HTR-8/SVneo (cell line): ENCODE measurements around the gene CUEDC2.

Experiments used
- DNase-seq: peaks from one replicate; pipeline ENCODE4 v3.0.0; 2011; ENCODE audit warnings: low spot score, mixed read lengths; ENCODE audit not compliant: insufficient read length
- FAIRE-seq: peaks from 2 replicates; lab custom pipeline; 2011; peaks lifted over from hg19 to GRCh38; lab: Jason Lieb, UNC

The CUEDC2 gene

DNA sequence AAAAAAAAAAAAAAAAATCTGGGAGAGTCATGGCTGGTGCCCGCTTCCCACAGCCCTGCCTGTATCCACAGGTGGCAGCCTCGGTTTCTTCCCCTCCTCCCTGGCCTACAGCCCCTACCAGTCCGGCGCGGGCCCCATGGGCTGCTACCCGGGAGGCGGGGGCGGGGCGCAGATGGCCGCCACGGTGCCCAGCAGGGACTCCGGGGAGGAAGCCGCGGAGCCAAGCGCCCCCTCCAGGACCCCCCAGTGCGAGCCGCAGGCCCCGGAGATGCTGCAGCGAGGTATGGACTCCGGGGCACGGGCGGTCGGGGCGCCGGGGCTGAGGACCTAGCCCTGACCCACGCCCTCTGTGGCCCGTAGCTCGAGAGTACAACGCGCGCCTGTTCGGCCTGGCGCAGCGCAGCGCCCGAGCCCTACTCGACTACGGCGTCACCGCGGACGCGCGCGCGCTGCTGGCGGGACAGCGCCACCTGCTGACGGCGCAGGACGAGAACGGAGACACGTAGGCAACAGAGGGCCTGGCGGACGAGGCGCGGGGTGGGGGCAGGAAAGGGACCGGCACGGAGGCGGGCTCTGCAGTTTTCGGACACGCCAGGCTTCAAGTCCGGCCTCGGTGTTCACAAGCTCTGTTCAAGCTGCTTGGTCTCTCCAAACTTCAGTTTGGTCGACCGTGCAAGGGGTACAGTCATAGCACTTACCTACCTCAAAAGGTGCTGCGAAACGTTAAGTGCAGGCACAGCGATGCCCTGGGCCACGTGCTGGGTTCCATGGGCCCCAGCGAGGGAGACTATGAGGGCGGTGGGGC is 33.0 kb downstream of the CUEDC2 start:
- FAIRE-seq (peak; percentile 98), DNase-seq (peak; percentile 79)

DNA sequence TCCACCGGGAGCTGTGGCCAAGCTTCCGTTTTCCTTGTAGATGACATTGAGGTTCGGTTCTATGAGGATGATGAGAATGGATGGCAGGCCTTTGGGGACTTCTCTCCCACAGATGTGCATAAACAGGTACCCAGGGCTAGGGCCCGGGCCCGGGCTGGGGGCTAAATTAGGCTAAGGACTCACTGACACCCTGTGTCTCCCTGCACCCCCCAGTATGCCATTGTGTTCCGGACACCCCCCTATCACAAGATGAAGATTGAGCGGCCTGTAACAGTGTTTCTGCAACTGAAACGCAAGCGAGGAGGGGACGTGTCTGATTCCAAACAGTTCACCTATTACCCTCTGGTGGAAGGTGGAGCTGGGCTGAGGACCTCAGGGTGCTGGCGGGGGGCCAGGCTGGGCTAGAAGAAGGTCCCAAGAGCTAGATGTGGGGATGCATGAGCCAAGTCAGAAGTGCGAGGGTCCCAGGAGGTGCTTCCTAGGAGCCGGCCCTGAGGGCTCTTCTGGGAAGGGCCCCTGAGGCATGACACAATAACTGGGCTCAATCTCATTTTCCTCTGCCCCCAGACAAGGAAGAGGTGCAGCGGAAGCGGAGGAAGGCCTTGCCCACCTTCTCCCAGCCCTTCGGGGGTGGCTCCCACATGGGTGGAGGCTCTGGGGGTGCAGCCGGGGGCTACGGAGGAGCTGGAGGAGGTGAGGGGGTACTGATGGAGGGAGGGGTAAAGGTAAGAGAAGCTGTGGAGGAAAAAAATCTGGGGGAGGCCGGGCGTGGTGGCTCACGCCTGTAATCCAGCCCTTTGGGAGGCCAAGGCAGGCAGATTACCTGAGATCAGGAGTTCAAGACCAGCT is 34.0 kb downstream of the CUEDC2 start:
- DNase-seq, result no peak
- no peak for FAIRE-seq

DNA sequence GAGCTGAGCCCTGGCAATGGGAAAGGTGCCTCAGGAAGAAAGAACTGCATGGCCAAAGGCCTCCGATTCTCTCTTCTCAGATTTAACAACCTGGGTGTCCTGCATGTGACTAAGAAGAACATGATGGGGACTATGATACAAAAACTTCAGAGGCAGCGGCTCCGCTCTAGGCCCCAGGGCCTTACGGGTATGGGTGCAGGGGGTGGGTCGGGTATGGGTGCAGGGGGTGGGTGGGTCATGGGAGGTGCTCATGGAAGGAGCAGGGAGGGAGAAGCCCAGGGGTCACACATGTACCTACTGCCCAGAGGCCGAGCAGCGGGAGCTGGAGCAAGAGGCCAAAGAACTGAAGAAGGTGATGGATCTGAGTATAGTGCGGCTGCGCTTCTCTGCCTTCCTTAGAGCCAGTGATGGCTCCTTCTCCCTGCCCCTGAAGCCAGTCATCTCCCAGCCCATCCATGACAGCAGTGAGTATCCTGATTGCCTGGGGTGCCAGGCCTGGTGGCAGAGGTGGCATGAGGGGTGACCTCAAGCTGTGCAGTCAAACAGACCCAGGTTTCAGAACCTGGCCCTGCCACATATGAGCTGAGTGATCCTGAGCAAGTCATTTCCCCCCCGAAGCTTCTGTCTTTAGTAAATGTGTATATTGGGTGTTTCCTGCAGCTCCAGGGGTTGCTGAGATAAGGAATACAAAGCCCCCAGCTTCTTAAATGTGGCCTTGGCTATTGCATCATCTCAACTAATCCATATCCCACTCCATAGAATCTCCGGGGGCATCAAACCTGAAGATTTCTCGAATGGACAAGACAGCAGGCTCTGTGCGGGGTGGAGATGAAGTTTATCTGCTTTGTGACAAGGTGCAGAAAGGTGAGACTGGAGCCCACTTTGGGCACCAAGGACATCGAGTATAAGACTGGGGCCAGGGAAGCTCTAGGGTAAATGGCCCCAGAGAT is 34.9 kb downstream of the CUEDC2 start:
- DNase-seq, result no peak
- no peak for FAIRE-seq

DNA sequence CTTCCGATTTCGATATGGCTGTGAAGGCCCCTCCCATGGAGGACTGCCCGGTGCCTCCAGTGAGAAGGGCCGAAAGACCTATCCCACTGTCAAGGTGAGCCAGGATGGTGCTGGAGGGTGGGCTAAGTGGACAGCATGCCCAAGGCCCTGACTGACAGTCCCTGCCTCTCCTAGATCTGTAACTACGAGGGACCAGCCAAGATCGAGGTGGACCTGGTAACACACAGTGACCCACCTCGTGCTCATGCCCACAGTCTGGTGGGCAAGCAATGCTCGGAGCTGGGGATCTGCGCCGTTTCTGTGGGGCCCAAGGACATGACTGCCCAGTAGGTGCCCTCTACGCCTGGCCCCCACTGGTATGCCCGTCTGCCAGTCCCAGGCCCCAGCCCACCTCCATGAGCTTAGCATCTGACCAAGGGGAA is 35.6 kb downstream of the CUEDC2 start:
- DNase-seq, result no peak
- no peak for FAIRE-seq

DNA sequence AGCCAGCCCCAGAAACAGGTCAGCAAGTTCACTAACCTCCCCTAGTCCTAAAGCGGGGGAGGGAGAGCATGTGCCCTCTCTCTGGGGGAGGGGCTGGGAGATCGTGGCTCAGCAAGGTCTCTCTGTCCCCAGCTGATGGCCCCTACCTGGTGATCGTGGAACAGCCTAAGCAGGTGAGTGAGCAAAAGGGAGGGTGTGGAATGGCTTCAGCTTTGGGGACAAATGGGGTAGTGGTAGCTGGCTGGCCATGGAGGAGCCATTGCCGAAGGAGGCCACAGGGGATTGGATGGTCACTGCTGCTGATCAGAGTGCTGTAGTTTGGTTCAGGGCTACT is 36.1 kb downstream of the CUEDC2 start:
- FAIRE-seq (no peak), DNase-seq (no peak)

DNA sequence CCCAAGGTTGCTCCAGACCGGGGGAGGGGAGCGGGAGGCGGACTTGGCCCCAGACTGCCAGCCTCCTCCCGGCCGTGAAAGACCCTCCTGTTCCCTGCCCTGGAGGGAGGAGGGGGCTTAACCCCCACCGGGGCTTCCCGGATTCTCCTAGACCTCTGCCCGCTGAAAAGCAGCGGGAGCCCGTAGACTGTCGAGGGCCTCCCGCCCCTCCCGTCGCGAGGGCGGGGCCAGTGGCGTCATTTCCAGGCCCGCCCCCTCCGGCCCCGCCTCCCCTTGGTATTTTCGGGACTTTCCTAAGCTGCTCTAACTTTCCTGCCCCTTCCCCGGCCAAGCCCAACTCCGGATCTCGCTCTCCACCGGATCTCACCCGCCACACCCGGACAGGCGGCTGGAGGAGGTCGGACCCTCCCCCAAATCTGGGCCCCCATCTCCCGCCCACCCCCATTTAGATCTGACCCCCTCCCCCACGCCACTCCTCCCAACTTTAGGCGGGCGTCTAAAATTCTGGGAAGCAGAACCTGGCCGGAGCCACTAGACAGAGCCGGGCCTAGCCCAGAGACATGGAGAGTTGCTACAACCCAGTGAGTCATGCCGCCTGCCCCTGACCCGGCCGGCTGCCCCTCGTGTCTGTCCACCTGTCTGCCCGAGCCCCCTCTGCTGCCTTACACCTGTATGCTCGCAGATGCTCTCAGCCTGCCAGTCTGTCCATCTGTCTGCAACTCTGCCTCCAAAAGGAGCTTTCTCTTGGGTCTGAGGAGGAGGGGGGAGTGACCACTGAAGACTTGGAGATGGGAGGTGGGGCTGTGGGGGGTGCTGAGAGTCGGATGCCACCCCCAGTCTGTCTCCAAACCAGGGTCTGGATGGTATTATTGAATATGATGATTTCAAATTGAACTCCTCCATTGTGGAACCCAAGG is 36.7 kb downstream of the CUEDC2 start, which contains the start of gene NFKB2:
TSS of gene NFKB2 (plus strand) at position 306 of the 917 bp plus-strand sequence. CDS start at position 561, 255 bp downstream.
- peak; percentile 72 for FAIRE-seq
- peak; percentile 89 for DNase-seq

DNA sequence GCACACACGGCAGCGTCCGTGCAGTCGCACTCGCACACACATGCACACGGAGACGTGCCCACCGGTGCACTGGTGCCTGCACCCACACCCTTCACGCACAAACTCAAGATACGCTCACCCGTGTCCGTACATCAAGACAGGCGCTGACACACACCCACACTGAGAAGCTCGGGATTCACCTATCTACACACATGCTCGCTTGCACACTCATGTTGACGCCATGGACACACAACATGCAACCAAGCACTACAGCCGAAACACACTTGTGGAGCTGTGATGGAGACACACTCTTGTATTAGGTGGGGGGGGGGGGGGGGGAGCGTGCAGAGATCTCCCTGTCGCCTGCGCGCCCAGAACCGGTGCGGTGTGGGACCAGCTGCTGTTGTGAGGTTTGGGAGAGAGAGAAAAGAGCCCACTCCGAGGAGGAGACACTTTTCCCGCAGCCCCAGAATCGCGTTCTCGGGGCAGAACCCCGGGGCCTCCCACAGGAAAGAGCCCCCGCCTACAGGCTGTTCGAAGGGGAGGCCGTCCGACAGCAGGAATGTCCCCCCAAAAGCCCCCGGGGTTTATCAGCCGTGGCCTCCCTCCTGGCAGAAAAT is 37.5 kb downstream of the CUEDC2 start:
- FAIRE-seq (no peak), DNase-seq (peak; percentile 32)

DNA sequence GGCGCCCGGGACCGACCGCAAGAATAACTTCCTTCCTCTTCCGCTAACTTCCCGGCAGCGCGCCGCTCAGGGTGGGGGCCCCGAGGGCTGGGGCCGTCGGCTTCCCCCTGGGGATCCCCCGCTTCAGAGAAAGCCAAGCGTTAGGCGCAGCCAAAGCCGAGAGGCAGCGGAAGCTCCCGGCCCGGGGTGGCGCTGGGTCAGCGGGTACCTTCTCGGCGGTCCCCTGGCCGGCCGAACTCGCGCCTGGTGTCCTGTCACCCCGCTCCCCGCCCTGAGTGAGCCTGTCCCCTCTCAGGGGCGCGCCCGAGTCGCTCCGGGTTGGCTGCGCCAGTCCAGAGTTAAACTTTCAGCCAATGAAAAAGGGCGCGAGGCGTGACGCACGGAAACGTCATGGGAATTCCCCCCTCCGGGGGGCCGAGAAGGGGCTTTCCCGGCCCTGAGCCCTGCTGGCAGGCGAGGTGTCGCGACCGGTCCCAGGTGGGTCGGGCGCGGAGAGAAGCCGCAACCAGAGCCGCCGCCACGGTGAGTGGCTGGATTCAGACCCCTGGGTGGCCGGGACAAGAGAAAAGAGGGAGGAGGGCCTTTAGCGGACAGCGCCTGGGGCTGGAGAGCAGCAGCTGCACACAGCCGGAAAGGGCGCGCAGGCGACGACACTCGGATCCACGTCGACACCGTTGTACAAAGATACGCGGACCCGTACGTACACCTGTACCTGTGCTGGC is 38.1 kb downstream of the CUEDC2 start:
- DNase-seq (peak; percentile 94), FAIRE-seq (peak; percentile 48)

DNA sequence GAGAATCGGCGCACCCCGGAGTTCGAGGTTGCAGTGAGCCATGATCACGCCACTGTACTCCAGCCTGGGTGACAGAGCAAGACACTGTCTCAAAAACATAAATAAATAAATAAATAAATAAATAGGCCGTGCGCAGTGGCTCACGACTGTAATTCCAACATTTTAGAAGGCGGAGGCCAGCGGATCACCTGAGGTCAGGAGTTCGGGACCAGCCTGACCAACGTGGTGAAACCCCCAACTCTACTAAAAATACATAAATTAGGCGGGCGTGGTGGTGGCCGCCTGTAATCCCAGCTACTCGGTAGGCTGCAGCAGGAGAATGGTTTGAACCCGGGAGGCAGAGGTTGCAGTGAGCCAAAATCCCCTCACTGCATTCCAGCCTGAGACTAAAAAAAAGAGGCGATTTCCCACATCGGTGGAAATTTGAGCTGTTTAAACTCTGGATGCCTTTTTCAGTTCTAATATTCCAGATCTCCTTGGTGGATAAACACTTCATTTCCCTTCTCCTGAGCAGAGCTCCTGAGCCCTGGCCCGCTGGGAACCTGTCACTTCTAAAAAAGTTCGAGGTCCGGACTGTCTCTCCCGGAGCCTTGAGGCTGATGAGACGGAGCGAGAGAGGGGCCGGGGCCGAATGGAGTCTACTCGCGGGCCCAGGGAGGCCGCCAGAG is 38.8 kb downstream of the CUEDC2 start:
- DNase-seq (no peak), FAIRE-seq (no peak)

DNA sequence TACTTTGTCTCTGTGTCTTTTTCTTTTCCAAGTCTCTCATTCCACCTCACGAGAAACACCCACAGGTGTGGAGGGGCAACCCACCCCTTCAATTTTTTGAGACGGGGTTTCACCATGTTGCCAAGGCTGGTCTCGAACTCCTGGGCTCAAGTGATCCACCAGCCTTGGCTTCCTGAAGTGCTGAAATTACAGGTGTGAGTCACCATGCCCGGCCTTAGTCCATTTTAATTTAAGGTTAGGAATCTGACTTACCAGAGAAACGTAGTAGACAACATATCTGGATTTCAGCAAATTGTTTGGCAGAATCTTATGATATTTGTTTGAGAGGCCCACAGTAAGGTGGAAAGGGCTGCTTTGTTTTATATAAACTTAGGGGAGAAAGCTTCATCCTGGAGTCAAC is 40.1 kb downstream of the CUEDC2 start:
- DNase-seq, result no peak
- FAIRE-seq, result no peak

DNA sequence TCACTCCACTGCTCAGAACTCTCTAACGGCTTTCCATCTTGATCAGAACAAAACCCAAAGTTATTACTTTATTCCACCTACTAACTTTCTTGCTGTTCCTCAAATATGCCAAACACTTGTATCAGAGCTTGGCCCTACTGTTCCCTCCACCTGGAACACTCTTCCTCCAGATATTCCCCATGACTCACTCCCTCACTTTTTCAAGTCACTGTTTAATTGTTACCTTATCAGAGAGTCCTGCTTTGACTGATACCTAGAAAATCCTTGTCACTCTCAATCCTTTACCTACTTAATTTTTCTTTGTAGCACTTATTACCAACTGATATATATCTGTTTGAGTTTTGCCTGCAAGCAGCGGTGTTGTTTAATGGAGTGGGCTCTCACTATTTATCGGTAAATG is 42.5 kb downstream of the CUEDC2 start:
- no peak for FAIRE-seq
- DNase-seq, result no peak

DNA sequence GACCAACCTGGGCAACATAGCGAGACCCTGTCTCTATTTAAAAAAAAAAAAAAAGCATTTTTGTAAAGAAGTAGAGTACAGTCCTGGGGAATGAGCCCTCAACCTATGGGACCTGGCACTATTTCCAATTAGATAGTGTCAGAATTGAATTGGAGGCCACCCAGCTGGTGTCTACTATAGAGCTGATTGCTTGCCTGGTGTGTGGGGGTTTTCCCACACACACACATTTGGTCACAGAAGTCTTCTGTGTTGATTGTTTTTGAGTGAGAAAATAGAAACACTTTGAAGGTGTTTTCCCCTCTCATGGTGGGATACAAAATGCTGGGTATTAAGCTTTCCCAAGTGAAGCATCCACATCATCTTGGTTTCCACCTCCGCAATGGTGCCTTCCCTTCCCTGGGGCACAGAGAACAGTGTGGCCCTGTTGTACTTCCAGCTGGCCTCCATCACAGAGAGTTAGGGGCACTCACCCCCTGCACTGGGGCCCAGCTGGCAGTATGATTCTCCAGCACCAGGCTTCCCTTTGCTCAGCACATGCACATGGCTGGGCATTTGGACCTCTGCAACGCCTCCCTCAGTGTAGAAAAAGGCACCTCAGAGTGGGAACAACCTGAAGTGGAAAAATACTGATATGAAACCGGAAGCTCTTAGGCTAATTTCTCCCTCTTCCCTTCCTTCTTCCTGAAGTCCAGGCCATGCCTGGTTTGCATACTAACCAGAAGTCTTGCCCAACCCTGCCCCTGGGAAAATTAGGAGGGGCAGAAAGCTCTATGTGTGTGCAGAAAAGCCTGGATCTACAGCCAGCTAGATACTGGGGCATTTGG is 47.6 kb downstream of the CUEDC2 start:
- DNase-seq, result no peak
- FAIRE-seq, result no peak

DNA sequence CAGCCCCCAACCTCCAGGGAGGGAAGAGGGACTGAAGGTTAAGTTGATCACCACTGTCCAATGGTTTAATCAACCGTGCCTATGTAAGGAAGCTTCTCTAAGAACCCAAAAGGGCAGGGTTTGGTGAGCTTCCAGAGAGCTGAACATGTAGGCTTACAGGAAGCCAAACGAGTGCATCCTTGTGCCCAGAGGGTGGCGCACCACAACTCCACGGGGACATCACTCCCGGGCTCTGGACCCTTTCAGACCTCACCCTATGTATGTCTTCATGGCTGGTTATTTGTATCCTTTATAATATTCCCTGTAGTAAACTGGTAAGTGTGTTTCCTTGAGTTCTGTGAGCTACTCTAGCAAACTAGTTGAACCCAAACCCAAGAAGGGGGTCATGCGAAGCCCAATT is 48.3 kb downstream of the CUEDC2 start:
- no peak for FAIRE-seq
- no peak for DNase-seq

DNA sequence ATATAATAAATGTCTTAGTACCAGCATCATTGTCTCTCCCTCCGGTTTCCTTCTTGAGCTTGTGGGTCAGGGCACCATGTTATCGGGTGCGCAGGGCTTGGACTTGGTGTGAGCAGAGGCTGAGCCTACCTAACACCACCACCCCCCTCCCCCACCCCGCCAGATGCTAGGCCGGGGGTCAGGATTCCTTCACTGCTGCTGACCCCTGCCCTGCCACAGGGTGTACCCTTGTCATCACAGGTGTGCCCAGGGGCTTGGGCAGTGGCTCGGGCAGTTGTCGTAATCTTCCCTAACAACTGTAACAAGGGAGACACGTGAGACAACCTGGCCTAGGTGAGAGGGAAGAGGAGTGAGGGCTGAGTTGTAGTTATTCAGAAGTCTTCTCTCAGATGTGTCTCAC is 49.5 kb downstream of the CUEDC2 start:
- no peak for FAIRE-seq
- no peak for DNase-seq

DNA sequence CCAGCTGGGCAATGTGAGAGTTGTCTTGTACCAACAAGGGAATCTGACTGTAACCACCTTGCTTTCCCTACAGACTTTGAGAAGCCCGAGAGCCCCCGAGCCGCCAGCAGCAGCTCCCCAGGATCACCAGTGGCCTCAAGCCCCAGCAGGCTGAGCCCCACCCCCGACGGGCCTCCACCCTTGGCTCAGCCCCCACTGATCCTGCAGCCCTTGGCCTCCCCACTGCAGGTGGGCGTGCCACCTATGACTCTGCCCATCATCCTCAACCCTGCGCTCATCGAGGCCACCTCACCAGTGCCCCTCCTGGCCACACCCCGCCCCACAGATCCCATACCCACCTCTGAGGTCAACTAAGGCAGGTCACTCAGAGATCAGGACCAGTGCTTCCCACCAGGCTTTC is 50.4 kb downstream of the CUEDC2 start:
- DNase-seq, result no peak
- no peak for FAIRE-seq

DNA sequence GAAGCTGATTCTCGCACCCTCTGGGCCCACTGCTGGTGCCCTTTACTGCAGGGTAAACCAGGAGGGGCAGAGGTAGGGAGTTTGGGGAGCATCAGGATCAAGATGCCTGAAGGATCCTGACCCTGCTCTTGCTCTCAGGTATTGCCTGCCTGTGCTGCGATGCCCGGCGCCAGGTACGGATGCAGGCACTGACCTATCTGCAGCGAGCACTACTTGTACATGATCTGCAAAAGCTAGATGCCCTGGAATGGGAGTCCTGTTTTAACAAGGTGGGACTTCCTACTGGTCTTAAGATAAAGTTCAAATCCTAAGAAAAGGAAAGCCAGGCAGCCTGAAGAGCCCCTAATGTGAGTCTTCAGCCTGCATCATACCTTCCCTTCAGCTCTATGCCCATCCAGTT is 53.0 kb downstream of the CUEDC2 start:
- no peak for FAIRE-seq

DNA sequence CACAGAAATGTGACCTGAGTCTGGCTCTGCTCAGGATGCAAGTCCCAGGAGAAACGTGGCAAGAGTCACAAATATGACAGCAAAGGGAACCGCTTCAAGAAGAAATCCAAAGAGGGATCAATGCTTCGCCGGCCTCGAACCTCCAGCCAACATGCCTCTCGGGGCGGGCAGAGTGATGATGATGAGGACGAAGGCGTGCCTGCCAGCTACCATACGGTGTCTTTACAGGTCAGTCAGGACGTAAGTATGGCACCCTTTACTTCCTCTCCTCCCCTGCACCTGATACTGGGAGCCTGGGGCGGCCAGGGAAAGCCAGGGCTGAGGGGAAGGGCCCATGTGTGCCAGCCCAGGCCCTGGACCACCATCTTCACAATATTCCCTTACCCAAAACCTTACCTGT is 55.5 kb downstream of the CUEDC2 start:
- FAIRE-seq, result no peak
- no peak for DNase-seq

More for the DNA sequence above, 53.0 kb downstream of the CUEDC2 start:
- DNase-seq, result no peak
